Cardiac fibroblast (primary cell): ENCODE measurements around the gene ALDH1A3.

ENCODE experiments used
- DNase-seq, 2 donors: peaks; one replicate each; pipeline versions ENCODE4 v3.0.0 to v3.0.0-alpha.2; 2010; ENCODE audit warnings: low read depth in 2 of 2
- H3K4me3 ChIP-seq, 2 donors: replicated peaks in 1 of 2; 1 replicate in 1 of 2; 2 replicates in 1 of 2; pipeline ENCODE4 v1.5.1; 2011; ENCODE audit warnings: low read depth in 2 of 2, low read length in 2 of 2, mild to moderate bottlenecking in 2 of 2, moderate library complexity in 1 of 2
- TF ChIP-seq, protein P1 (sequence below): IDR thresholded peaks from one replicate; pipeline ENCODE4 v1.5.1; 2011; ENCODE audit warnings: low read depth, mild to moderate bottlenecking, low read length, inconsistent platforms

ALDH1A3 gene

DNA sequence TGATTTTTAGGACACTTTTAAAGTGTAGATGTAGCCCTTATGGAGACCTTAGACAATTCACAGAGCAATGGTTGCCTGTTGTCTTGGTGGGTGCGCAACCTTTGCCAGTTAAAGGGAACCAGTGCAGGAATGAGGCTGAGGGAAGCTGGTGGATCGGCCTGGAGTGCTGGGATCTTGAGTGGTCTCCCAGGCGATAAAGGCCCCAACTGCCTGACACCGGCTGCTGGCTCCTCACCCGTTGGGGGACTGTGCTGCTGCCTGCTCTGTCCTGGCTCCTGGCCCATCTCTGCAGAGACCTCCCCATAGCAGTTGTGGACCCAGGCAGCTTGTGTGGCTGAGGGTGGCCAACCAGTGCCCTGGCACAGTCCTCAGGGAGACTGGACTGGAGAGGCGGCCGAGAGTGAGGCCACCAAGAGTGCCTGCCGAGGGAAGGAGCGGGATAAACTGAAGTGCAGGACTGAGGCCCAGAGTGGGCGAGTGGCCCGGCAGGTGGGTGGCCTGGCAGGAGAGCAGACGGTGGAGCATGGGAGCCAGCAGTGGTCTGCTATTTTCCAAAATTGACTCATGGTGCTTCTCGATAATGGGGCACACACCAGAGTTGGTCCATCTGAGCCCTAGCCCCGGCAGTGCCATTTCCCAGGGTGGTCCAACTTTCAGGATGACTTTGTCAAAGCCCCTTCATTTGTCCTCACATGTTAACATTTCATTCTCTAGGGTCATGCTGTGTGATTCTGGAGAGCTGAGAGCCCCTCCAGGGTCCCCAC is 2.1 kb downstream of the ALDH1A3 start:
- no peak overlapping the region for H3K4me3 ChIP-seq
- TF ChIP-seq, protein P1, sequence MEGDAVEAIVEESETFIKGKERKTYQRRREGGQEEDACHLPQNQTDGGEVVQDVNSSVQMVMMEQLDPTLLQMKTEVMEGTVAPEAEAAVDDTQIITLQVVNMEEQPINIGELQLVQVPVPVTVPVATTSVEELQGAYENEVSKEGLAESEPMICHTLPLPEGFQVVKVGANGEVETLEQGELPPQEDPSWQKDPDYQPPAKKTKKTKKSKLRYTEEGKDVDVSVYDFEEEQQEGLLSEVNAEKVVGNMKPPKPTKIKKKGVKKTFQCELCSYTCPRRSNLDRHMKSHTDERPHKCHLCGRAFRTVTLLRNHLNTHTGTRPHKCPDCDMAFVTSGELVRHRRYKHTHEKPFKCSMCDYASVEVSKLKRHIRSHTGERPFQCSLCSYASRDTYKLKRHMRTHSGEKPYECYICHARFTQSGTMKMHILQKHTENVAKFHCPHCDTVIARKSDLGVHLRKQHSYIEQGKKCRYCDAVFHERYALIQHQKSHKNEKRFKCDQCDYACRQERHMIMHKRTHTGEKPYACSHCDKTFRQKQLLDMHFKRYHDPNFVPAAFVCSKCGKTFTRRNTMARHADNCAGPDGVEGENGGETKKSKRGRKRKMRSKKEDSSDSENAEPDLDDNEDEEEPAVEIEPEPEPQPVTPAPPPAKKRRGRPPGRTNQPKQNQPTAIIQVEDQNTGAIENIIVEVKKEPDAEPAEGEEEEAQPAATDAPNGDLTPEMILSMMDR = no peak

DNA sequence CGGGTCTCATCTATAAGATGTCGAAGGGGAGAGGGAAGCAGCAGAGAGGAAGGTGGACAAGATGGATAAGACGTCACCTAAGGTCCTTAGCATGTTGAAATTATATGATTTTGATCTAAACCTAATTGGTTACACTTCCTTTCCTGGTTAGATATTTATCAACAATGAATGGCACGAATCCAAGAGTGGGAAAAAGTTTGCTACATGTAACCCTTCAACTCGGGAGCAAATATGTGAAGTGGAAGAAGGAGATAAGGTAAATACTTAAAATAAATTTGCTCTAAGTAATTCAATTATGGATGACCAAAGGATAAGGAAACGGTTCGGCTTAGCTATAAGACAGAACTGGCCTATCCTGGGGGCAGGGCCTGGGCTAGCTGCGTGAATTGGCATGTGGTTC is 5.5 kb downstream of the ALDH1A3 start:
- TF ChIP-seq, protein P1 = no peak
- DNase-seq = no peak

More for the DNA sequence above, 2.1 kb downstream of the ALDH1A3 start:
- DNase-seq = no peak

DNA sequence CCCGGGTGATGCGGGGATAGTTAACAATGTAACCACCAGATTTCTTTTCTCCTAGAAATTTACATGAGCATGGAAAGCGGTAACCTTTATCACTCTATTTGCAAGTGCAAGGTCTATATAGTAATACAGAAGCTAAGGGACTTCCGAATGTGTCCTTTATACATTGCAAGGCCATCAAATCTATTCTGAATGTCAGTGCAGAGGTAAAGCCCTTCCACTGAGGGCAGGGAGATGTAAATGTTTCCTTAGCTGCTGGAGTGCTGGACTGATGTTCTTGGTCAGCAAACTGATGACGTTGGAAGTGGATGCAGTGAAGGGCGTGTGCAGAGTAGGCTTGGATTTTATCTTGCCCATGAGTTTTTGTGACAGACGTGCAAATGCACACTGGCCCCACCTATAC is 6.2 kb downstream of the ALDH1A3 start:
- TF ChIP-seq, protein P1 = no peak

More for the DNA sequence above, 5.5 kb downstream of the ALDH1A3 start:
- H3K4me3 ChIP-seq = no peak overlapping the region

DNA sequence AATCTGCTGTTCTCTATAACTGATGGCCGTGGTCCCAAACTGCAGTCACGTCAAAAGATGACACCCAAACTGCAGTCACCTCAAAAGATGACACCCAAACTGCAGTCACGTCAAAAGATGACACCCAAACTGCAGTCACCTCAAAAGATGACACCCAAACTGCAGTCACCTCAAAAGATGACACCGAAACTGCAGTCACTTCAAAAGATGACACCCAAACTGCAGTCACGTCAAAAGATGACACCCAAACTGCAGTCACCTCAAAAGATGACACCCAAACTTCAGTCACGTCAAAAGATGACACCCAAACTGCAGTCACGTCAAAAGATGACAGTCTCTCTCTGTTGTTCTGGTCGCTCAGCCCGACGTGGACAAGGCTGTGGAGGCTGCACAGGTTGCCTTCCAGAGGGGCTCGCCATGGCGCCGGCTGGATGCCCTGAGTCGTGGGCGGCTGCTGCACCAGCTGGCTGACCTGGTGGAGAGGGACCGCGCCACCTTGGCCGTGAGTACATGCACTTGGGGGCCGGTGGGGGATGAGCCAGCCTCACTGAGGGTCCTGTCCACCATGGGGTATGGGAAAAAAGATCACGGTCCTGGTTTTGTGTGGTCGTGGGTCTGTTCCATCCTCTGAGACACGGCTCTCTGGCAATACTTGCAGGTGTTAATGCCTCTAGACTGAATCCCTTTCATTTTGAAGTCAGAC is 7.7 kb downstream of the ALDH1A3 start:
- H3K4me3 ChIP-seq = no peak overlapping the region
- DNase-seq = no peak
- TF ChIP-seq, protein P1 = no peak

More for the DNA sequence above, 6.2 kb downstream of the ALDH1A3 start:
- no peak for DNase-seq
- H3K4me3 ChIP-seq = no peak overlapping the region

DNA sequence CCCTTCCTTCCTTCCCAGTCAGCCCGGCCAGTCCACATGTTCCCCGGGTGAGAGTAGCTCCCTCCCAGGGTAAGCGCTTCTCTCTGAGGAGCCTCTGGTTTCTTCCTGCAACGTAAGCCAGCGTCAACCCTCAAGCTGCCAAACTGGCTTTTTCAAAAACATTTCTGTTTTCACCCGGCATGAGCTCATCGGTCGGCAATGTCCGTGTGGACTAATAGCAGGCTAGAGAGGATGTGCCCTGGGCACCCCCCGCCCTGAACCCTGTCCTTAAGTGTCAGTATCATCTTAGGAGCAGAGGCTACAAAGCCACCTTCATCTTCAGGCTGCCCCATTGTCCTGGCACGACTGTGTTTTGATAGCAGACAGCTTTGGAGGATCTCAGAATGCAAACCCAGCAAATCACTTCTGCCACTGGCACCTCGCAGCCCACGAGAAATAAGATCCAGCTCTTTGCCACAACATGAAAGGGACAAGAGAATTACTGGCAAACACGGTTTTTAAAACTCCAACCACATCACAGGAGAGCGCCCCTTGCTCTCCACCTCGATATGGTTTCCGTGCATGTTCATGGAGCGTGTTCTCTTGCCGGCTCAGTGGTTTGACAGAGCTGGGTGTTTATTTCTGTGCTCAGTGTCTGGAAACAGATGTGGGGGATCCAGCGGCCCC is 9.9 kb downstream of the ALDH1A3 start:
- no peak overlapping the region for H3K4me3 ChIP-seq
- DNase-seq = peak; percentile 87 to 91
- TF ChIP-seq, protein P1 = no peak

DNA sequence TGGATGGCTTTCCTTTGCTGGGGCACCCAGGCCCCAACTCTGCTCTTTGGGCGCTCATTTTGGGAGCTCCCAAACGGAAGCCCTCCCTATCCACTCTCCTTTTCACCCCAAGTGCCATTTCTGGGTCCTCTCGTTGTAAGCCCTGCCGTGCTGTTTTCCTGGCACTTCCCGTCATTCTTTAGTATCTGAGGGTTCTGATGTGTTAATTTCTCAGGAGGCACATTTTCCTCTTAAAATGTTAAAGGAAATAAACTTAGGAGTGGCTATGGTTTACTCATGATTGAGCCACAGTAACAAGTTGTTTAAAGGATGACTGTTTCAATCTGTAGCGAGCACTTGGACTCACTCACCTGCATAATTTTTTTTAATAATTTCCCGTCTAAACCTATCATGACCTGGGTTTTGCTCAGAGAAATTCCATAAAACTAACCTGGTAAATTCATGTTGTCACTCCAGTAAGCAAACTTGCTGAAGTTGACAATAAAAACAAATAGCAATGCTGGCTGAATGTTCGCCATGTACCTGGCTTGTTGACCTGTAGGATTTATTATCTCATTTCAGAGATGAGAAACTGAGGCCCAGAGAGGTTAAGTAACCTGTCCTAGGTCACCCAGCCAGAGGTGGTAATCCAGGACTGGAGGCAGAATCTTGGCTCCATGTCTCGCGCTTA is 10.6 kb downstream of the ALDH1A3 start:
- TF ChIP-seq, protein P1 = no peak
- DNase-seq = no peak
- H3K4me3 ChIP-seq = no peak overlapping the region
